AML-193 (cell line): ENCODE data around the gene CBL.
A peak's percentile ranks its signal among the peaks of the same experiment; 100 is the strongest.
"Not testable (repeated sequence)": the region's sequence is repeated elsewhere in the genome, so short reads cannot be mapped to it uniquely, and the experiment has no call there.

Source experiments
- DNase-seq, 2 experiments: peaks; one replicate each; lab custom pipeline; 2025; lab: John Stamatoyannopoulos, UW

Gene CBL

DNA sequence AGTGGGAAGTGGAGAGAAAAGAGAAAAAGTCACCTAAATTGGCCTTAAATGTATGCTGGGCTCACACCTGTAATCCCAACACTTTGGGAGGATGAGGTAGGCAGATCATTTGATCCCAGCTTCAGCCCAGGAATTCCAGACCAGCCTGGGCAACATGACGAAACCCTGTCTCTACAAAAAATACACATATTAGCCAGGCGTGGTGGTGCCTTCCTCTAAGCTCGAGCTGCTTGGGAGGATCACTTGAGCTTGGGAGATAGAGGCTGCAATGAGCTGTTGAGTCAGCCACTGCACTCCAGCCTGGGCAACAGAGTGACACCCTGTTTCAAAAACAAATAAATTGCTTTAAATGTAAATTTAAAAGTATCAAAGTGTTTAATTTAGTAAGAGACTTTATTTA lies 3.9 kb downstream of the CBL start:
- DNase-seq: peak in 1 of 2 experiments; percentile 7

- no peak for DNase-seq
Measured at GRCh38 chr11:119218141-119218878, 12.2 kb downstream of the CBL start.

GRCh38 chr11:119222308-119222707 lies 16.2 kb downstream of the CBL start:
- no peak for DNase-seq

DNA sequence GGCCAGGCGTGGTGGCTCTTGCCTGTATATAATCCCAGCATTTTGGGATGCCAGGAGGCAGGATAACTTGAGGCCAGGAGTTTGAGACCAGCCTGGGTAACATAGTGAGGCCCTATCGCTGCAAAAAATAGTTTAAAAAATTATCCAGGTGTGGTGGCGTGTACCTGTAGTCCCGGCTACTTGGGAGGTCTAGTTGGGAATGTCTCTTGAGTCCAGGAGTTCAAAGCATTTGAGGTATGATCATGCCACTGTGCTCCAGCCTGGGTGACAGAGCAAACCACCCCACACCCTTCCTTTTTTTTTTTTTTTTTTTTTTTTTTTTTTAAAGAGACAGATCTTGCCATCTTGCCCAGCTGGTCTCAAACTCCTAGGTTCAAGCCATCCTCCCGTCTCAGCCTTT lies 16.8 kb downstream of the CBL start:
- DNase-seq: no peak

DNA sequence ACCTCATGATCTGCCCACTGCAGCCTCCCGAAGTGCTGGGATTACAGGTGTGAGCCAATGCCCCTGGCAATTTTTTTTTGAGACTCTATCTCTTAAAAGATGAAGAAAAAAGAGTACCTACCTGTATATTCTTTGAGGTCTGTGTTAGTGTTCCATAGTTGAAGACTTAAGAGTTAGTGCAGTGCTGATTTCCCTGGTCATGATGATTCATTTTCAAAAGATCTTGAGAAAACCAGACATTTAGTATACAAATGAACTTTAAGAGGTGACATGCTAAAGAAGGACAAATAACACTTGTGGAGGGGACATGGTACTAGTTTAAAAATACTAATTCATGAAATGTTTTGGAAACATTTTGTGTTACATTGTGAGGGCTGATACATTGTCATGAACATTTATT lies 17.7 kb downstream of the CBL start:
- DNase-seq: no peak

- not testable (repeated sequence) for DNase-seq
Measured at GRCh38 chr11:119228535-119229287, 22.6 kb downstream of the CBL start.

DNA sequence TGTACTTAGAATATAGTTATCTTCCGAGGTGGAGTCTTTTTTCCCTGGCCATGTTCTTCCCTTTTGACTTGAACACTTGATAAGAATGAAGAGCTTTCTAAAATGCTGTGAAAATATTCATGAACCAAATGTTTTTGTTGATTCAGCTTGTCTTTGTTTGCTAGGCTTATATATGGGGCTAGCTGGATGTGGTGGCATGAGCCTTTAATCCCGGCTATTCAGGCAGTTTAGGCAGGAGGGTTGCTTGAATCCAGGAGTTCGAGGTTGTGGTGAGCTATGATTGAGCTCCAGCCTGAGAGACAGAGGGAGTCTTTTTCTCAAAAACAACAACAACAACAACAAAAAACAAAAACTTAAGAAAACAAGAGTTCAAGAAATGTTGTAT lies 23.1 kb downstream of the CBL start:
- DNase-seq: no peak

DNA sequence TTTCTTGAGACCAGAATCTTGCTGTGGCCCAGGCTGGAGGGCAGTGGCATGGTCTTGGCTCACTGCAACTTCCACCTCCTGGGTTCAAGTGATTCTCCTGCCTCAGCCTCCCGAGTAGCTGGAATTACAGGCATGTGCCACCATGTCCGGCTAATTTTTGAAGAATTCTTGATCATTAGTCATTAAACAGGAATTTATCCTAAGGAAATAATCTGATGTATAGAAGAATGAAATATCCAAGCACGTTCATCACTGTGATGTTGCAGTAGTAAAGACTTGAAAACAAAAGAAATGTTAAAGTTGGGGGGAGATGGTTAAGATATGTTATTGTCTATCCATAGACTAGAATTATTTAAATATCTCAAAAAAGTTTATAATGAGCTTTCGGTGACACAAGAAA lies 23.6 kb downstream of the CBL start:
- DNase-seq: no peak

- no peak for DNase-seq
Measured at GRCh38 chr11:119236490-119236889, 30.4 kb downstream of the CBL start.

DNA sequence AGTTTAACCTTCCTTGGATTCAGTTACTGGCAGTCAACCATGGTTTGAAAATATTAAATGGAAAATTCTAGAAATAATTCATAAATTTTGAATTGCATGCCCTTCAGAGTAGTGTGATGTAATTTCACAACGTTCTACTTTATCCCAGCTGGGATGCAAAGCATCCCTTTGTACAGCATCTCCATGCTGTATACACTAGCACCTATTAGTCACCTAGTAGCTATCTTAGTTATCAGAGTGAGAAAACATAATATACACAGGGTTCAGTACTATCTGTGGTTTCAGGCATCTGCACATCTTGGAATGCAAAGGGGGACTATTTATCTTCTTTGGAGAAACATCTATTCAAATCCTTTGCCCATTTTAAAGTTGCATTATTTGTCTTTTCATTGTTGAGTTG lies 30.8 kb downstream of the CBL start:
- no peak for DNase-seq

- no peak for DNase-seq
Measured at GRCh38 chr11:119237515-119237914, 31.4 kb downstream of the CBL start.

GRCh38 chr11:119248750-119249670 lies 42.9 kb downstream of the CBL start:
- no peak for DNase-seq

DNA sequence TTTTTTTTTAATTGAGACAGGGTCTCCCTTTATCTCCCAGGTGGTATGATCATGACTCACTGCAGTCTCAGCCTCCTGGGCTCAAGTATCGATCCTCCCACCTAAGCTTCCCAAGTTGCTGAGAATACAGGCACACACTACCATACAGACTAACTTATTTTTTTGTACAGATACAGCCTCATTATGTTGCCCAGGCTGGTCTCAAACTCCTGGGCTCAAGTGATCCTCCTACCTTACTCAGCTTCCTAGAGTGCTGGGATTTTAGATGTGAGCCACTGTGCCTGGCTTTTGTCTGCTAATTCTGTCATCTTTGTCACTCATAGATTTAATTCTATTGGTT lies 43.5 kb downstream of the CBL start:
- DNase-seq: no peak

DNA sequence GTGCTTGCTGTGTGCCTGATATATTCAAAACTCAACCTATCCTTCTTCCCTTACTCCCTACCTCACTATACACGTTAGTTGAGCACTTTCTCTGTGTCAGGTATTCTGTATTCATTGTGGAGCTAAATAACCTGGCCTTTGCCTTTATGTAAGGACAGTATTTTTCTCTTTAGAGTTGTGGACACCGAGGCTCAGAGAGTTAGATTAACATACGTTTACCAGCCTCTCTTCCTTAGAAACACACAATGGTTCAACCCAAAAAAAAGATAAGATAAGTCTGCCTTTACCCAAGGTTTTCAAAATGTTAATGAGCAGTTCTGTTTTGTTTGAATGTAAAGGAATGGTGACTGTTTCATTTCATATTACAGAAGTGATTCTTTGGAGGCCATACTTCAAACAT lies 45.0 kb downstream of the CBL start:
- no peak for DNase-seq

GRCh38 chr11:119254239-119254638 lies 48.1 kb downstream of the CBL start:
- DNase-seq: no peak

GRCh38 chr11:119258180-119258579 lies 52.0 kb downstream of the CBL start:
- DNase-seq: no peak

DNA sequence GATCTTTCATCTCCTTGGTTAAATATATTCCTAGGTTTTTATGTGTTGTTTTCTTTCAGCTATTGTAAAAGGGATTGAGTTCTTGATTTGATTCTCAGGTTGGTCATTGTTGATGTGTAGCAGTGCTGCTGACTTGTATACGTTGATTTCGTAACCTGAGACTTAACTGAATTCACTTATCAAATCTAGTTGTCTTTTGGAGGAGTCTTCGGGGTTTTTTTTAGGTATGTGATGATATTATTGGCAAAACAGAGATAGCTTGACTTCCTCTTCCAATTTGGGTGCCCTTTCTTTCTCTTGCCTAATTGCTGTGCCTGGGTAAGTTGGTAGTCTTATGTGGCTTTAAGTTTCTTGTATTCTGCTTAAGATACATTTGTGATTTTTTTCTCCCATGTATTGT lies 52.8 kb downstream of the CBL start:
- peak; percentile 9 to 28 for DNase-seq

DNA sequence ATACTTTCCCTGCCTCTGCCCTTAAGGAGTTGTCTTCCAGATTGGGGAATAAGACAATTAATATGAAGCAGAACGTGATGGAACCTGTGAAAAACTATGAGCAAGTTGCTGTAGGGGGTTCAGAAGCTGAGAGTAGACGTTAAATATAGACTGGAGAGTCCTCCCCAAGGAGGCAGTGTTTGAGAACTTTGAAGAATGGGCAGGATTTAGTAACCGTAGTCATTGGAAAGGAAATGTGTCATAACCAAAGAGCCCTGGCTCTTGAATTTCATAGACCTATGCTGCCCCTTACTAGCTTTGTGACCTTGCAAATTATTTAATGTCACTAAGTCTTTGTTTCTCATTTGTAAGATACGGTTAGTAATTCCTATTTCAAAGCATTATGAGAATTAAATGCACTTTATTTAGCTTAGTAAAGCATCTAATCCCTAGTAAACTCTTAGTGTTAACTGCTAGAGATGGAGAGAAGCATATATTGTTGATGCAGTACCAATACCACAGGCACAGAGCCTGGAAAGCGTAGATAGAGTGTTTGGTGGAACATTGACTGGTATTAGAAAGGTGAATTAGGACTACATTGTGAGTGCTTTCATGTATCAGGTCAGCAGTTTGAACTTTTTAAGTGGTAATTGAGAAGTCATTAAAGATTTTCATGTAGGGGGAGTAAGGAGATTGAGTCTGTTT lies 56.7 kb downstream of the CBL start:
- DNase-seq: peak; percentile 39 to 46

DNA sequence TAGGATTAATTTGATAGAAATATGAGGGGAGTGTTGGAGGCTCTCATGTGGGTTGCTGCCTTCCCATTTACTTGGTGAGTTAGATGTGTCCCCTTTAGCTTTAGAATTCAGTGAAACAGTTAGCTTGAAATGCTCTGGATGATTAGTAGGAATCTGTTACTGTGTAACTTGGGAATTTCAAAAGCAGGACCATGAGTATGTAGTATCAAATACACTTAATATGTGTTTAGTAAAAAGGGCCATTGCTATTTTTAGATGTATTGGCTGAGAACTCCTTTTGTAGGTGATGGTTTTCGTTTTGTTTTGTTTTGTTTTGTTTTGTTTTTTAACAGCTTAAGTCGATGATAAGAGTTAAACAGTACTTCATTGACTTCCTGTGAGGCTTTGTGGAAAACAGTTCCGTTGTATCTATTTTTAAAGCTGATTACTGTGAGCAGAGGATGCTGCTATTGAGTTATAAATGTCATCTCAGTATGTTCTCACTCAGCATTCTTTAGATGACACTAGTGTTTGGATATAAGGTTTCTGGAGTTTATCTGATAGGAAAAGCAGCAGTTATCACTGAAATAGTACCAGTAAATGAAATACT lies 57.3 kb downstream of the CBL start:
- no peak for DNase-seq

DNA sequence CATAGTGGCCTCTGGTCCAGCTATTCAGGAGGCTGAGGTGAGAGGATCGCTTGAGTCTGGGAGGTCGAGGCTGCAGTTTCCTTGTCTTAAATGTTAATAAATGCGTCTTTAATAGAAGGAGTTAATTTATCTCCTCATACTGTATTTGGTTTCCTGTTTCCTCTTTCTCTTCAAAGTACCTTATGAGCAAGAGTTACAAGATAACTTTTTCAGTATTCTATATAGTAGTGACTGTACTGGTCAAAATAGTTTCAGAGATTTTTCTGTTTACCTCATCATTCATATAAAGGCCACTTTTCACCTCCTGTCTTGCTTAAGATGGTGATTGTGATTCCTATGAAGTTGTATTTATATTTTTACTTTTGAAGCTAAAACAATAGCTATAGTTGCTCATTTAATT lies 59.9 kb downstream of the CBL start:
- DNase-seq: no peak

DNA sequence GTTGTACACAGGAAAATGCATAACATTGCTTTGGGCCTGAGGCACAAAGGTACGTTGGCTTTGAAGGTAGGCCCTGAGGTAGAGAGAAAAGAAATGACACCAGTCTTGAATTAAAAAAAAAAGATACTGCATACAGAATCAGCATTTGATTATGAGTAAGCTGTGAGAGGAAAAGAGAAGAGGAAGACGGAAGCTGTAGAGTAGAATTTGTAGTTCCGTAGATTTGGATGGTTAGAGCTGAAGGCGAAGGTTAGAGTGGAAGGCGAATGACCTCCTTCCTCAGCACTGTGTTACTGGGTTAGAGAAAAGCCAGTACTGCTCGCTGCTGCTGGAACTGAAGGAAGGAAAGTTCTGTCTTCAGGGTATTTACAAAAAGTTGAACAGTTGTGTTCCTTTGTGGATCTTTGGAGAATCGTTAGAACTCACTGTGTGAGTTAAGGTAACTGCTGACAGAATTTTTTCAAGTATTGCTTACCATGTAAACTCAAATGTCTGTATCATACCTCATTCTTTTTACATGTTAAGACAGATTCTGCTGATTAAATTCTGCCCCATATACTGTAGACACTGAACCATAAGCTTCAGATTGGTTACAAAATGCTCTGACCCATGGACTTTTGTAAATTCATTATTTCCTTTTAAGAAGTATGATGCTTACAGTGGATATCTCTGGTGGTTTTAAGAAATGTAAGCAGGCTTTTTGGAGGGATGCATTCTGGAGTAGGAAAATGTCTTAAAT lies 60.5 kb downstream of the CBL start:
- DNase-seq: no peak
